GM23248 (cell line): ENCODE data around the gene TIGD3.

ENCODE experiments used
- EZH2 ChIP-seq: fragments of 200-600 bp; sonication (generic); IDR thresholded peaks from 2 replicates; pipeline ENCODE4 v1.6.1; 2018; ENCODE audit warnings: antibody characterized with exemption, mild to moderate bottlenecking; ENCODE audit not compliant: insufficient read depth, poor library complexity, severe bottlenecking
- EZH2phosphoT487 ChIP-seq: fragments of 200-600 bp; sonication (generic); IDR thresholded peaks from 2 replicates; pipeline ENCODE4 v1.6.1; 2018; ENCODE audit warnings: antibody characterized with exemption, moderate library complexity, mild to moderate bottlenecking, low read depth; ENCODE audit not compliant: insufficient read depth

DNA sequence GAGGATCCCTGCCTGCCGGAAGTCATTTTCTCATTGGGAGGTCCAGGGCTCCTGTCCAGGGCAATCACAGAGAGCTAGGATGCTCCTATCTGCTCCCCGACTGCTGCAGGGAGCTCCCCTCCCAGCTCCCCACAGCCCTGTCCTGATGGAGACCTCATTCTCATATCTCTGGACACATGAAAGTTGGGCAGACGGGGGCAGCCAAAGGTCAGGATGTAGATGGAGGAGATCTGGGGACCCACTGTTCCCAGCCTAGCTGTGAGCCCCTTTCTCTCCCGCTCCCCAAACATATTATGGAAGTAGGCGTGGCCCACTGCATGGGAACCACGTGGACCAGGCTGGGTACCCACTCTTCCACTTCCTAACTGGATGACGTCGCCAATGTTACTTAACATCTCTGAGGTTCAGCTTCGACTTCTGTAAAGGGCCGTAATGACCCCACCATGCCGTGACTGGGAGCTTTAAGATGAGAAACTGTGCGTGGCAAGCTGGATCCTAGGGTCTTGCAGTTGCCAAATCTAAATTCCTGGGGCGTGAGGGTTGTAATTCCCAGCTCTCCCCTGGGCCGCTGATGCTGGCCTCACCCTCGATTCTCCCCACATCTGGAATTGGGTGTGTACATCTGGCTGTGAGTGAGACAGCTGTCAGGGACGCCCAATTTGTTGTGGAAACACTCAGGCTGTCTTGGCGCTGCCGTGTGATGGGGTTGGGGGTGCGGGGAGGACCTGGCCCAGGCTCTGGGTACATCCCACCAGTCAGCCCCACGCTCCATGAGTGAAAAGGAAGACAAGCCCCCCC lies 38.1 kb upstream of the TIGD3 start:
- TF ChIP-seq EZH2 = no peak
- TF ChIP-seq EZH2phosphoT487 = no peak
